GM18858 (cell line): ENCODE measurements around the gene KRT4.

Experiments
- ATAC-seq: cut with Tn5 transposase; IDR thresholded peaks from one replicate; pipeline ENCODE4 v1.9.1; 2021; ENCODE audit not compliant: unreplicated experiment

KRT4 gene

DNA sequence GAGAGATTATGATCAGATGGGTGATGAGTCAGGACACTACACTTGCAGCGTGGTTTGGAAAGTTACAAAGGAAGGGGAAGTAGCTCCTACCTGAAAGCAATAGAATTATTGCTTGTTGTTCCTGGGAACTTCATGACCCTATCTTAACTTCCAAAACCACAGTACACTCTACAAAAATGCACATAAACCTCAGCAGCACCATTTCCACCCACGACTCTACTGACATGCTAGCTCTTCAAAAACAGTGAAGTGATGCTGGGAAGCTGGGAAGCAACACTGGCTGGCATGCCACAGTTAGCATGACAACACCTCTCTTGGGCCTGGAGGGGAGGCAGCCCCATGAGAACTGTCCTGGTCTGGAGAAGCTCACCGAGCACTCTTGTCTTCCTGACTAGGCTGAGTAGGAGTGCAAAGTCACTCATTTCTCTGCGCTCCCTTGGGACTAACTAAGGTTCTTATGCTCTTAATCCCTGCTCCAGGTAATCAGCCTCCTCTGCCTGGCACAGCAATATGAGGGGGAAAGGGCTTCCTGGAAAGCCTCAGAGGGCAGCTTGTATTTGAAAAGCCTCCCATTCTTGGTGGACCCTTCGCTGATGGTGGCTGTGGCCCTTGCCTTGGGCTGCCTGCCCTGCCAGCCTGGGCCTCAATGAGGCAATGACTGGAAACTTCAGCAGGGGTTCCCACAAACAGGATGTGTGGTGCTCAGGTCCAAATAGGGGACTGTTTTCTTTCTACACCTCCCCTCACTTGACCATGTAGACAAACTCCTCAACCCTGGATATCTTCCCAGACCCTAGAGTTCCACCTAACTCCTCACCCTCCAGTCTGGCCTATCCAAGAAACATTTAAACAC, 19.2 kb downstream of the KRT4 start:
- ATAC-seq: no peak

GRCh38 chr12:52792185-52793029, 21.5 kb downstream of the KRT4 start:
- no peak for ATAC-seq

GRCh38 chr12:52791271-52792184, 22.4 kb downstream of the KRT4 start:
- ATAC-seq: no peak

- ATAC-seq: no peak
Observed at GRCh38 chr12:52790427-52791270, 23.3 kb downstream of the KRT4 start.

GRCh38 chr12:52789637-52790426, 24.1 kb downstream of the KRT4 start:
- no peak for ATAC-seq

DNA sequence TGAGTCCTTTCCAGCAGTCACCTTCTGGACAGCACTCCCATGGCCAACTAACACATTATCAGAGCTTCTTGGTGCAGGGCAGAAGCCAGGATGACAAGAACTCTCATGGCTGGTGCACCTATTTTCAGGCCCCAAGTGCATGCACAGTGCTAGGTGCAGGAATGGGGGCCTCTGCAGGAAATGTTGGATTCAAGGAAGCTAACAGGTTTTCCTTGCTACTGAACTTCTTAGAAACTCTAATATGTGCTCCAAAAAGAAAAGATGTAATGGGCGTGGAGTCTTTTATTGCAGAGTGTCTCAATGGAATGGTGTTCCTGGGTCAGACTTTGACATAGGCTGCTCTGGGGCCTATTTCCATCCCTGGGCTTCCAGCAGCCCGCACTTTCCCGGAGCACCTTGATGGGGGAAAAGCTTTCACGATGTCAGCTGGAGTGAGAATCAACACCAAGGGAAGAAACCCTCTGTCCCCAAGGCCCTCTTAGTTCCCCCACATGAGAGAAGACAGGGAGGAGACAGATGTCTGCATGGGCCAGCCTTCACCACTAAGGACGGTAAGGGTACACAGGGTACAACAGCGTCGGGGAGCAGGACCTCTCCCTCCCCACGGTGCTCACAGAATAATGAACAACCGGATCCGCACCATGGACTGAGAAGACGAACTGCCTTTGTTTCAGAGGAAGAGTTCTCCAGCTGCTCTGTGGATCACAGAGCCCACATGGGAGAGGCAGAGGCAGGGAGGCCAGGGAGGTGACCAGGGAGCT, 24.9 kb downstream of the KRT4 start:
- ATAC-seq: no peak

DNA sequence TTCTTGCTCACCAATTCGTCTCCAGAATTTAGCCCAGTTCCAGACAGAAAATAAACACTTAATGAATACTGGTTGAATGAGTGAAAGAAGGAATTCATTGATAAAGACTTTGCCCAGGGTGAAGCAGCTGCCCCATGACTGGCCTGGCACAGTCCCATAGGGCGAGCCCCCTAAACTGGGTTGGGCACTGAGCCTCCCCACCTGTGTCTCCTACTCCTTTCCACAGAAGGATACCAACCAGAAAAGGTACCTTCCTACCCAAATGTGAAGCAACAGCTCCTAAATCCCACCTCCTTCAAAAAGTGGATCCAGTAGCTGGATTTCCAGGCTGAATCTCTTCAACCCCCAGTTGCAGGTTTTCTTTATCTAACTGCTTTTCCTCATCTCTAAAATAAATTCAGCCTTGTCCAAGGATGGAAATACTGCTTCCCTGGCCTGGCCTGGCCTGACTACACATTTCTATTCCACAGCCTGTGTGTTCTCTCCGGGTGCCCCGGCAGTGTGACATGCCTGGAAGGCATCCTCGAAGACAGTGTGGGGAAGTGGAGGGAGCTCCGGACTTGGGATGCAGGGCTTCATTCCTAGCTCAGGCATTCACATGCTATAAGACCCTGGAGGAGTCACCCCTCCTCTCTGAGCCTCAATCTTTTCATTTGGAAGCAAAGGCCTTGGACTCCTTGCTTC, 25.6 kb downstream of the KRT4 start:
- no peak for ATAC-seq

DNA sequence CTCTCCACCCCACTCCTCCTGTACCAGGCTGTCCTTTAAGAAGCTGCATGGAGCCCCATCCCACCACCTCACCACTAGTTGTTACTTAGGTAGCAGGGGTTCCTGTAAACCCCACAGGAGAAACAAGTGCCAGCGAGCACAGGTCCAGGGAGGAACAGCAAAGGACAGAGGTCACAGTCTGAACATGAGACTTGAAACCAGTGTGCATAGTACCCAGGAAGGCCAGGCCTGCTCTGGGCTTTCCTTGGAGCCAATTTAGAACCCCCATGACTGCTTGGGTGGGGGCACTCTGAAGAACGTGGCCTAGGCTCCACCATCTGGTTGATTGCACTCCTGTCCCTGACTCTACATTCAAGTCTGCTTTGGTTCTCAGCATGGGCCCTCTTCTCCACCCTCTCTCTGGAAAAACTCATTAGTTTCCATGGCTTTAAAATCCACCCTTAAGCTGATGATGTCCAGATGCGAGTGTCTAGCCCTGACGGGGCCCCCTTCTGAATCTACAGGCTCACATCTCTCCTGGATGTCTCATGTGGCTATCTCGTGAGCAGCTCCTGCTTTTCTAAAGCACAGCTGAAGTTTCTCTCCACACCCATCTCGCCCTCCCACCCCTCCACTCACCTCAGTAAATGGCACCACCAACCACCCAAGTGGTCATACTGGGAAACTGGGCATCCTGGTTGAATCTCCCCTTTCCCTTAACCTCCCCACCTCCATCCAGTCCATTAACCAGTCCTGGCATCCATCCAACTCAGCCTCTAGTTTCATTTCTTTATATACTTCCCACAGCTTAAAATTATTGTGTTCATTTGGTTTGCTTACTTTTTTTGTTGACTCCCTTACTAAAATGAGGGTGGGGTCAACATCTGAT, 26.4 kb downstream of the KRT4 start:
- no peak for ATAC-seq

GRCh38 chr12:52784909-52785308, 29.0 kb downstream of the KRT4 start:
- no peak for ATAC-seq

DNA sequence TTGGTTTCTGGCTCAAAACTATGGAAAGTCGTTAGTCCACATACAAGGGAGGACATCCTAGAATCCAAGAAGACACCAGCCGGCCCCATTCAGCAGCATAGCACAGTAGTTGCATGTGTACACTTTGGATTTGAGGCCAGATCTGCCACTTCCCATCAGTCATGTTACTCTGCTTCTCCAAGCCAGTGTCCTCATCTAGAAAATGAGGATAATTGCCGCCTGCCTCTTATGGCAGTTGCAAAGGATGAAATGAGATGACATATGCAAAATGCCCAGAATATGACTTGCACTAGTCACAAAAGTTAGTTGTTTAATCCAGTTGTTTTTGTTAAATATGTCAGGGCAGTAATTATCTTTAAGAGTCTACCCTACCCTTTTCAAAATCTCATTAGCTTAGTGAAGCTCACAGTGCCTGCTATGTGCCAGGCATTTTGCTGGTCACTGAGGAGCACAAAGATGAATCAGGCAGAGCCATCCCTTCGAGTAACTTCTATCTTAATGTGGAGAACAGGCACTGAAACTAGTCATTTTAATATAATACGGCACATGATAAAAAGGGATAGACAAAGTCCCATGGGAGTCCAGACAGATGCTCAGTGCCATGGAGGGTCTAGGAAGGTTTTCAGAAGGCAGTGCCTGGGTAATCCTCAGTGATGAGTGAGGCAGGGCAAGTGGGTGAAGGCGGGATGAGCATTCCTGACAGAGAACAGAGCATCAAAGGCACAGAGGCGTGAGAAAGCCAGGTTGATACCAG, 30.2 kb downstream of the KRT4 start:
- no peak for ATAC-seq

- no peak for ATAC-seq
Observed at GRCh38 chr12:52782502-52782901, 31.4 kb downstream of the KRT4 start.

- ATAC-seq: no peak
Observed at GRCh38 chr12:52781399-52782082, 32.4 kb downstream of the KRT4 start.

DNA sequence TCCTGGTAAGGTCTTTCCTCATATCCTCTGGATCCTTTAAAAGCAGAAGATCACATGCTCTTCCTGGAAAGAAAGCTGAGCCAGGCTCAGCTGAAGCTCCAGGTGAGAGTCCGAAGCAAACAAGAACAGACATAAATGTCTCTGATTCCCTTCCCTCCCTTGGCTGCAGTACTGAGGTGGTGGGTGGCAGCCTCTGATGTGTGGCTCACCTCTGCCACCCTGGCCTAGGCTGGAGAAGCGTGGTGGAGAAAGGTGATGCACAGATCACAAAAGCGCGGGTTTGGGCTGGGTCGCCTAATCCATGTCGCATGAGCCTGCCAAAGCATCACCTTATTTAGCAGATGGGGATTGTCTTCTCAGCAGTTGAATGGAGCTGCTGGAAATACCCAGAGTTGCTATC, 34.0 kb downstream of the KRT4 start:
- ATAC-seq: no peak

DNA sequence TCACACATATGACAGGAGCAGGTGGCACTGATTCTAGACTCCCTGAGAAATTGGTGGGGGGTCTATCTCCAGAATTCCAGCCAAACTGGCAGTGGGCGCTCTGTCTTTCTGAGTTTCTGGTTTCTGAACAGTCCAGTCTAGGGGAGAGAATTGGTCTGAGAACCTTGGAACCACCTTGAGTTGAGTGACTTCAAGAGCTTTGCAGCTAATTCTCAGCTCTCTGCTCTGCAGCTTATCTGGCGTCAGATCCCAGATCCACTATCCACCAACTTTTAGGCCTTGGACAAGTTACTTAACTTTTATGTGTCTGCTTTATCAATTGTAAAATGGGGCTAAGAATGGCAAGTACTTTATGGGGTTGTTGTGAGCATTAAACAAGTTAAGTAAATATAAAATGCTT, 35.1 kb downstream of the KRT4 start:
- ATAC-seq: no peak

DNA sequence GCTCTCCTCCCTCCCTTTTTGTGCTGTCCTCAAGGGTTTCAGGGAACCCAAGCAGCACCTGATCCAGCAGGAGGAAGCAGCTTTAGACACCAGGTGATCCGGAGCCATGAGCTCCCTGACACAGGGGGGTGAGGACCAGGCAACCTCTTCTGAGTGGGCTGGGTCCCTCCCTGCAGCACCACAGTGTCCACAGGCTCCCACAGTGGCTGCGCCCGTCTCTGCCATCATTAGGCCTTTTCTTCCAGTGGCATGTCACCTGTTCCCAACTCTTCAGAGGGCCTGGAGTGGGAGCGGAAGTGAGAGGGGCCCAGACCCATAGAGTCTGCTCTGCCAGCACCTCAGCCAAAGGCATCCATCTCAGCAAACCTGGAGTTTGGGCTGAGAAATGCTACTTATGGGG, 36.4 kb downstream of the KRT4 start:
- no peak for ATAC-seq

- no peak for ATAC-seq
Observed at GRCh38 chr12:52776913-52777395, 37.0 kb downstream of the KRT4 start, which contains the start of gene KRT76. KRT76 (minus strand) TSS chr12:52777345; CDS start chr12:52777291, 54 bp downstream.
